H1 (cell line): Measurements from ENCODE around the gene BSPRY. TPM values are rescaled to one million over a fixed set of nuclear protein-coding genes. Genes with fewer than 3 reads are reported as not detected.

ENCODE experiments used
- CTCF ChIA-PET: fragments of 300-600 bp; sonication (Branson Sonifier 250); formaldehyde crosslinking; loops from one replicate; lab custom pipeline; 2021; ENCODE audit not compliant: partially characterized antibody; lab: Charles Lee
- POLR2A ChIA-PET: fragments of 300-600 bp; sonication (Branson Sonifier 250); formaldehyde crosslinking; loops from one replicate; lab custom pipeline; 2021; ENCODE audit warnings: inconsistent platforms; ENCODE audit not compliant: partially characterized antibody; lab: Charles Lee
- DNase-seq, 2 experiments: peaks; one replicate each; pipeline versions ENCODE4 v3.0.0 to v3.0.0-alpha.2; 2010 to 2022; ENCODE audit warnings: low spot score in 2 of 2, low read depth in 1 of 2, mixed read lengths in 1 of 2
- FAIRE-seq: peaks from 2 replicates; lab custom pipeline; 2011; peaks lifted over from hg19 to GRCh38; lab: Jason Lieb, UNC
- H2AFZ ChIP-seq: 2 replicates; pipeline ENCODE4 v1.8.1; 2012; ENCODE audit warnings: low read length, inconsistent platforms
- H2AK5ac ChIP-seq: 2 replicates; pipeline ENCODE4 v1.6.1; 2013; ENCODE audit warnings: low read depth, low read length
- H2BK120ac ChIP-seq: replicated peaks from 2 replicates; pipeline ENCODE3; 2013; ENCODE audit warnings: low read depth, low read length, inconsistent platforms
- H2BK12ac ChIP-seq: 2 replicates; pipeline ENCODE4 v1.6.1; 2013; ENCODE audit warnings: low read depth, low read length
- H2BK15ac ChIP-seq: 2 replicates; pipeline ENCODE4 v1.6.1; 2013; ENCODE audit warnings: low read length
- H2BK20ac ChIP-seq: 2 replicates; pipeline ENCODE4 v1.6.1; 2013; ENCODE audit warnings: low read length
- H2BK5ac ChIP-seq: 2 replicates; pipeline ENCODE4 v1.6.1; 2013; ENCODE audit warnings: low read depth, low read length
- H3K14ac ChIP-seq: 2 replicates; pipeline ENCODE4 v1.6.1; 2013; ENCODE audit warnings: inconsistent platforms; ENCODE audit not compliant: insufficient read length
- H3K18ac ChIP-seq: 2 replicates; pipeline ENCODE4 v1.6.1; 2013; ENCODE audit warnings: low read length; ENCODE audit errors: extremely low read depth
- H3K23ac ChIP-seq: 2 replicates; pipeline ENCODE4 v1.6.1; 2013; ENCODE audit warnings: inconsistent platforms; ENCODE audit not compliant: insufficient read length
- H3K23me2 ChIP-seq: 2 replicates; pipeline ENCODE4 v1.6.1; 2013; ENCODE audit warnings: low read depth, low read length
- H3K27ac ChIP-seq: 2 replicates; pipeline ENCODE4 v1.6.1; 2011; ENCODE audit warnings: low read depth, low read length, inconsistent platforms
- H3K27me3 ChIP-seq, 4 experiments: replicated peaks in 1 of 4; 1 replicate in 1 of 4; 2 replicates in 3 of 4; pipeline versions ENCODE4 v1.6.1 to v1.8.1; 2011 to 2013; ENCODE audit warnings: low read length in 3 of 4, mild to moderate bottlenecking in 3 of 4, inconsistent platforms in 2 of 4, mixed read lengths in 2 of 4, moderate library complexity in 1 of 4; ENCODE audit not compliant: control insufficient read depth in 3 of 4, insufficient read depth in 3 of 4; ENCODE audit errors: extremely low read depth in 1 of 4
- H3K36me3 ChIP-seq, 4 experiments: 2 replicates each; pipeline versions ENCODE4 v1.6.1 to v1.8.1; 2011 to 2013; ENCODE audit warnings: mild to moderate bottlenecking in 4 of 4, low read length in 3 of 4, moderate library complexity in 2 of 4, control low read depth in 1 of 4, inconsistent platforms in 1 of 4; ENCODE audit not compliant: insufficient read depth in 4 of 4, control insufficient read depth in 2 of 4
- H3K4ac ChIP-seq: replicated peaks from 2 replicates; pipeline ENCODE3; 2013; ENCODE audit warnings: low read length, low read depth, mixed read lengths, inconsistent platforms; ENCODE audit not compliant: insufficient read length
- H3K4me1 ChIP-seq, 4 experiments: replicated peaks in 1 of 4; 1 replicate in 1 of 4; 2 replicates in 3 of 4; pipeline versions ENCODE4 v1.6.1 to v1.8.1; 2011 to 2013; ENCODE audit warnings: low read length in 3 of 4, inconsistent platforms in 2 of 4, mixed read lengths in 1 of 4; ENCODE audit not compliant: insufficient read depth in 4 of 4, control insufficient read depth in 3 of 4
- H3K4me2 ChIP-seq, 2 experiments: 2 replicates each; pipeline versions ENCODE4 v1.6.1 to v1.8.1; 2011 to 2013; ENCODE audit warnings: low read depth in 2 of 2, low read length in 2 of 2, control low read depth in 1 of 2, inconsistent platforms in 1 of 2, mild to moderate bottlenecking in 1 of 2; ENCODE audit not compliant: insufficient read depth in 1 of 2
- H3K4me3 ChIP-seq, 4 experiments: fragments of 200-600, 300-600 bp in 1 of 4; sonication (generic), shearing (Covaris generic), sonication (Bioruptor Twin) in 1 of 4; 2 replicates each; pipeline versions ENCODE4 v1.5.1 to v1.8.1; 2011 to 2016; ENCODE audit warnings: low read length in 4 of 4, low read depth in 3 of 4, control low read depth in 2 of 4, inconsistent platforms in 2 of 4, mild to moderate bottlenecking in 2 of 4, mixed read lengths in 1 of 4, moderate library complexity in 1 of 4; ENCODE audit not compliant: insufficient read depth in 2 of 4; ENCODE audit errors: extremely low read depth in 1 of 4
- H3K56ac ChIP-seq: replicated peaks from 2 replicates; pipeline ENCODE3; 2013; ENCODE audit warnings: low read depth, mild to moderate bottlenecking, mixed read lengths, low read length, inconsistent platforms; ENCODE audit not compliant: insufficient read length
- H3K79me1 ChIP-seq: 2 replicates; pipeline ENCODE4 v1.6.1; 2013; ENCODE audit warnings: low read depth, low read length, control low read depth
- H3K79me2 ChIP-seq, 2 experiments: 2 replicates each; pipeline versions ENCODE4 v1.6.1 to v1.8.1; 2012 to 2013; ENCODE audit warnings: low read length in 2 of 2, mild to moderate bottlenecking in 2 of 2, inconsistent platforms in 1 of 2; ENCODE audit not compliant: insufficient read depth in 2 of 2, control insufficient read depth in 1 of 2
- H3K9ac ChIP-seq, 4 experiments: replicated peaks in 1 of 4; 1 replicate in 1 of 4; 2 replicates in 3 of 4; pipeline versions ENCODE4 v1.6.1 to v1.8.1; 2011 to 2013; ENCODE audit warnings: low read depth in 3 of 4, low read length in 3 of 4, control low read depth in 2 of 4, mild to moderate bottlenecking in 2 of 4, moderate library complexity in 2 of 4, inconsistent platforms in 1 of 4; ENCODE audit errors: extremely low read depth in 1 of 4
- H3K9me3 ChIP-seq, 2 experiments: 2 replicates each; pipeline versions ENCODE4 v1.6.1 to v1.8.1; 2012 to 2013; ENCODE audit warnings: mild to moderate bottlenecking in 2 of 2, moderate library complexity in 2 of 2, control low read depth in 1 of 2, inconsistent platforms in 1 of 2, low read depth in 1 of 2, low read length in 1 of 2, mixed read lengths in 1 of 2; ENCODE audit not compliant: insufficient read depth in 2 of 2
- H4K20me1 ChIP-seq, 2 experiments: replicated peaks in 1 of 2; 2 replicates each; pipeline versions ENCODE3 to v1.8.1; 2011 to 2013; ENCODE audit warnings: inconsistent platforms in 2 of 2, low read length in 2 of 2, mild to moderate bottlenecking in 1 of 2; ENCODE audit not compliant: insufficient read depth in 2 of 2, control insufficient read depth in 1 of 2
- H4K5ac ChIP-seq: 2 replicates; pipeline ENCODE4 v1.6.1; 2013; ENCODE audit warnings: low read length, low read depth, mixed read lengths, inconsistent platforms; ENCODE audit not compliant: insufficient read length
- H4K8ac ChIP-seq: 2 replicates; pipeline ENCODE4 v1.8.0; 2013; ENCODE audit warnings: mild to moderate bottlenecking, moderate library complexity, low read length, inconsistent platforms; ENCODE audit not compliant: insufficient read depth; ENCODE audit errors: extremely low read depth
- H4K91ac ChIP-seq: replicated peaks from 2 replicates; pipeline ENCODE3; 2013; ENCODE audit warnings: low read length, mixed read lengths, inconsistent platforms; ENCODE audit not compliant: insufficient read length
- ASH2L ChIP-seq: fragments of 200-600, 300-600 bp; sonication (generic); IDR thresholded peaks from one replicate; pipeline ENCODE4 v1.7.1; 2017; ENCODE audit warnings: low read length
- BACH1 ChIP-seq: IDR thresholded peaks from 2 replicates; pipeline ENCODE4 v1.6.1; 2012; ENCODE audit warnings: low read length, improper control_type of control experiment
- CHD2 ChIP-seq: IDR thresholded peaks from 2 replicates; pipeline ENCODE4 v1.6.1; 2012; ENCODE audit warnings: low read length, improper control_type of control experiment
- CTBP2 ChIP-seq: IDR thresholded peaks from 2 replicates; pipeline ENCODE4 v1.7.0; 2011; ENCODE audit warnings: borderline replicate concordance, mild to moderate bottlenecking, moderate library complexity, mixed read lengths, low read length; ENCODE audit not compliant: insufficient read depth, insufficient read length
- EGR1 ChIP-seq: IDR thresholded peaks from 2 replicates; pipeline ENCODE4 v1.6.1; 2011; ENCODE audit warnings: low read depth, low read length, borderline replicate concordance
- GABPA ChIP-seq: IDR thresholded peaks from 2 replicates; pipeline ENCODE4 v1.6.1; 2011; ENCODE audit warnings: mild to moderate bottlenecking, low read length, moderate library complexity, borderline replicate concordance; ENCODE audit not compliant: insufficient read depth
- GTF2F1 ChIP-seq: IDR thresholded peaks from 2 replicates; pipeline ENCODE4 v1.6.1; 2012; ENCODE audit warnings: low read depth, low read length, improper control_type of control experiment, borderline replicate concordance
- HDAC2 ChIP-seq, 2 experiments: fragments of 300-600 bp in 1 of 2; sonication (generic) in 1 of 2; IDR thresholded peaks; 2 replicates each; pipeline ENCODE4 v1.6.1; 2011 to 2012; ENCODE audit warnings: low read depth in 2 of 2, low read length in 2 of 2, mild to moderate bottlenecking in 2 of 2, moderate library complexity in 2 of 2, borderline replicate concordance in 1 of 2, inconsistent platforms in 1 of 2
- JUN ChIP-seq: IDR thresholded peaks from 2 replicates; pipeline ENCODE4 v1.6.1; 2011; ENCODE audit warnings: low read depth, mild to moderate bottlenecking, improper control_type of control experiment, low read length
- KDM4A ChIP-seq: IDR thresholded peaks from one replicate; pipeline ENCODE4 v1.7.1; 2012; ENCODE audit warnings: low read depth, mild to moderate bottlenecking, moderate library complexity, low read length, inconsistent platforms; ENCODE audit not compliant: severe bottlenecking
- SIN3A ChIP-seq, 2 experiments: IDR thresholded peaks in 1 of 2; conservative IDR thresholded peaks in 1 of 2; 2 replicates each; pipeline ENCODE4 v1.6.1; 2011 to 2012; ENCODE audit warnings: low read length in 2 of 2, improper control_type of control experiment in 1 of 2, low read depth in 1 of 2, mild to moderate bottlenecking in 1 of 2
- SP1 ChIP-seq: IDR thresholded peaks from 2 replicates; pipeline ENCODE4 v1.6.1; 2011; ENCODE audit warnings: low read depth, low read length
- SP4 ChIP-seq: IDR thresholded peaks from 2 replicates; pipeline ENCODE4 v1.6.1; 2012; ENCODE audit warnings: low read length, inconsistent platforms
- TBP ChIP-seq: IDR thresholded peaks from 2 replicates; pipeline ENCODE4 v1.6.1; 2011; ENCODE audit warnings: low read depth, low read length, improper control_type of control experiment
- WGBS, 2 experiments: shearing (Covaris generic) in 1 of 2; methylation state at CpG; one replicate each; pipeline versions ENCODE4 v1.1.6 to v1.1.7; 2013 to 2015; ENCODE audit warnings: low lambda C conversion rate in 2 of 2, mixed read lengths in 2 of 2, inconsistent platforms in 1 of 2, low coverage in 1 of 2, missing lambda C conversion rate in 1 of 2; ENCODE audit not compliant: insufficient replicate concordance in 2 of 2, insufficient coverage in 1 of 2, insufficient read length in 1 of 2; ENCODE audit errors: extremely low coverage in 1 of 2, missing lambda C conversion rate in 1 of 2; 5-methylcytosine and 5-hydroxymethylcytosine counted together
- polyA plus RNA-seq, 7 experiments: library from polyadenylated mRNA; depleted of rRNA in 3 of 7; stranded (reverse) in 5 of 7; unstranded in 2 of 7; fragments of >200 nt in 5 of 7; fragments of 200-250 nt in 2 of 7; gene quantifications; 1 replicate in 5 of 7; 2 replicates in 1 of 7; 4 replicates in 1 of 7; pipeline versions ENCODE4 v1.2.1 to v1.2.3, GENCODE V29; 2011 to 2013; ENCODE audit warnings: missing spikeins in 2 of 7, mixed read lengths in 2 of 7
- total RNA-seq: library from RNA; stranded (reverse); fragmentation: NEBNext Ultra II Directional; extraction: Animal tissue kit (Norgen Biotek cat#: 25700); gene quantifications from 2 replicates; pipeline ENCODE4 v1.2.1, GENCODE V29; 2021

Gene BSPRY
- total and polyA plus RNA-seq, 2 of the 8 experiments (the other 6 are each of a cell fraction or from before 2014, with no cell fraction given), result 5.5 to 10.9 TPM

GRCh38 chr9:113352006-113352405 lies 2.7 kb downstream of the BSPRY start:
- H3K4me3 ChIP-seq, result no peak overlapping the region
- H3K36me3 ChIP-seq, result no peaks in the 10 kb centered on the region
- H3K79me2 ChIP-seq, result no peaks in the 10 kb centered on the region
- no peak overlapping the region for H3K14ac ChIP-seq
- no peak overlapping the region for H2BK120ac ChIP-seq
- no peak overlapping the region for H4K8ac ChIP-seq
- H3K79me1 ChIP-seq, result no peaks in the 10 kb centered on the region; the same call in none of the 2 replicates
- no peak for DNase-seq
- ChIA-PET CTCF (interaction anchor here (1.5 to 4.0 kb wide), 3 partner anchors 11 to 39 kb away, joined by 3 to 12 read pairs (median 10); partner anchors contain the start of gene WDR31), POLR2A (interaction anchor here (1.2 to 2.8 kb wide), 2 partner anchors 12 to 19 kb away, joined by 3 to 11 read pairs; partner anchors contain the start of gene WDR31)
- H2AFZ ChIP-seq, result no peak overlapping the region
- H2BK12ac ChIP-seq, result no peak overlapping the region
- peaks cover 0 to 14% (median 2%) of the 10 kb centered on the region in 4 experiments; a peak in 5 of 7 replicates for H3K27me3 ChIP-seq
- peaks cover 5 to 14% (median 10%) of the 10 kb centered on the region in 4 experiments for H3K4me1 ChIP-seq
- no peak overlapping the region for H2BK15ac ChIP-seq
- H3K9ac ChIP-seq, result no peak overlapping the region
- H3K9me3 ChIP-seq, result no peaks in the 10 kb centered on the region
- H2BK20ac ChIP-seq, result no peak overlapping the region
- H4K91ac ChIP-seq, result no peak overlapping the region
- H3K4ac ChIP-seq, result no peak overlapping the region
- no peak overlapping the region for H3K23ac ChIP-seq
- peaks cover 11% of the 10 kb centered on the region; the same call in 1 of the 2 replicates for H3K23me2 ChIP-seq
- H3K18ac ChIP-seq, result no peak overlapping the region
- H2AK5ac ChIP-seq, result no peak overlapping the region; the same call in 1 of the 2 replicates
- no peak overlapping the region for H3K27ac ChIP-seq
- WGBS, 2 experiments, result 75% methylated on average over 6 of the region's 6 CpGs; no CpG with 5 or more reads in 1 of the 2 experiments
- H3K4me2 ChIP-seq, result no peak overlapping the region
- H2BK5ac ChIP-seq, result no peak overlapping the region
- peaks cover 0 to 2% of the 10 kb centered on the region in 2 experiments for H4K20me1 ChIP-seq
- H4K5ac ChIP-seq, result no peak overlapping the region
- no peak for FAIRE-seq
- H3K56ac ChIP-seq, result no peak overlapping the region
- no peak for TF ChIP-seq EGR1
- no peak for TF ChIP-seq GTF2F1
- no peak for TF ChIP-seq JUN
- TF ChIP-seq SP4, result no peak
- no peak for TF ChIP-seq SIN3A (conservative IDR thresholded peaks at IDR 0.05 in 1 of 2, IDR thresholded peaks at IDR 0.05 in 1 of 2; ENCODE audit: low read depth in 1 of 2, low read length in 2 of 2)
- TF ChIP-seq HDAC2 (IDR thresholded peaks at IDR 0.05; ENCODE audit: borderline replicate concordance in 1 of 2, low read depth in 2 of 2, low read length in 2 of 2), result no peak
- no peak for TF ChIP-seq CHD2
- no peak for TF ChIP-seq SP1
- no peak for TF ChIP-seq ASH2L
- TF ChIP-seq BACH1, result no peak
- no peak for TF ChIP-seq TBP
- no peak for TF ChIP-seq KDM4A
- no peak for TF ChIP-seq GABPA
- no peak for TF ChIP-seq CTBP2
